Measurements from ENCODE around the gene LYPD6B.

LYPD6B gene

GRCh38 chr2:149132339-149132738 lies 93.8 kb downstream of the LYPD6B start:
- DNase-seq: no peak

- DNase-seq: no peak
Measured at GRCh38 chr2:149132901-149133300, 94.4 kb downstream of the LYPD6B start.

GRCh38 chr2:149134335-149134923 lies 95.9 kb downstream of the LYPD6B start:
- no peak for DNase-seq

- no peak for DNase-seq
Measured at GRCh38 chr2:149136111-149136510, 97.6 kb downstream of the LYPD6B start.

- DNase-seq: no peak
Measured at GRCh38 chr2:149141046-149141445, 102.5 kb downstream of the LYPD6B start.

GRCh38 chr2:149143734-149144133 lies 105.2 kb downstream of the LYPD6B start:
- no peak for DNase-seq

- no peak for DNase-seq
Measured at GRCh38 chr2:149145314-149146295, 107.1 kb downstream of the LYPD6B start.

- no peak for DNase-seq
Measured at GRCh38 chr2:149146876-149147275, 108.4 kb downstream of the LYPD6B start.

GRCh38 chr2:149148194-149149006 lies 109.9 kb downstream of the LYPD6B start:
- DNase-seq: peak; percentile 27

- DNase-seq: no peak
Measured at GRCh38 chr2:149149007-149149297, 110.5 kb downstream of the LYPD6B start.

- no peak for DNase-seq
Measured at GRCh38 chr2:149152469-149152953, 114.0 kb downstream of the LYPD6B start.

GRCh38 chr2:149155196-149155969 lies 116.9 kb downstream of the LYPD6B start:
- no peak for DNase-seq

GRCh38 chr2:149155988-149156387 lies 117.5 kb downstream of the LYPD6B start:
- DNase-seq: no peak

GRCh38 chr2:149156971-149157740 lies 118.7 kb downstream of the LYPD6B start:
- no peak for DNase-seq

GRCh38 chr2:149158957-149159356 lies 120.5 kb downstream of the LYPD6B start:
- no peak for DNase-seq

GRCh38 chr2:149160195-149160594 lies 121.7 kb downstream of the LYPD6B start:
- no peak for DNase-seq

GRCh38 chr2:149160701-149161217 lies 122.3 kb downstream of the LYPD6B start:
- DNase-seq: no peak

- DNase-seq: no peak
Measured at GRCh38 chr2:149161481-149162225, 123.2 kb downstream of the LYPD6B start.

- no peak for DNase-seq
Measured at GRCh38 chr2:149164296-149164695, 125.8 kb downstream of the LYPD6B start.

- DNase-seq: no peak
Measured at GRCh38 chr2:149164827-149165226, 126.3 kb downstream of the LYPD6B start.
